Endodermal cell (in vitro differentiated cells): ENCODE data around the gene RASSF7. TPM values are rescaled to one million over a fixed set of nuclear protein-coding genes. Genes with fewer than 3 reads are reported as not detected.
A peak's percentile ranks its signal among the peaks of the same experiment; 100 is the strongest.

Experiments used
- DNase-seq: peaks from one replicate; pipeline ENCODE4 v3.0.0-alpha.2; 2017
- H3K27ac ChIP-seq: 2 replicates; pipeline ENCODE4 v1.5.1; 2013; ENCODE audit warnings: mild to moderate bottlenecking, low read depth, low read length, moderate library complexity
- H3K27me3 ChIP-seq: 2 replicates; pipeline ENCODE4 v1.6.1; 2013; ENCODE audit warnings: mild to moderate bottlenecking, low read length, moderate library complexity; ENCODE audit not compliant: insufficient read depth, control insufficient read depth, poor library complexity, severe bottlenecking
- H3K36me3 ChIP-seq: 2 replicates; pipeline ENCODE4 v1.7.0; 2013; ENCODE audit warnings: mild to moderate bottlenecking, low read length, moderate library complexity; ENCODE audit not compliant: control insufficient read depth, insufficient read depth
- H3K4me1 ChIP-seq: one replicate; pipeline ENCODE4 v1.7.0; 2013; ENCODE audit warnings: low read length; ENCODE audit not compliant: control insufficient read depth, insufficient read depth
- H3K4me3 ChIP-seq: 2 replicates; pipeline ENCODE4 v1.5.1; 2013; ENCODE audit warnings: mild to moderate bottlenecking, low read length, moderate library complexity
- H3K9ac ChIP-seq: 2 replicates; pipeline ENCODE4 v1.6.1; 2013; ENCODE audit warnings: mild to moderate bottlenecking, low read length, moderate library complexity; ENCODE audit not compliant: poor library complexity, severe bottlenecking; ENCODE audit errors: extremely low read depth
- H3K9me3 ChIP-seq: 2 replicates; pipeline ENCODE4 v1.6.1; 2013; ENCODE audit warnings: mild to moderate bottlenecking, low read length, moderate library complexity; ENCODE audit not compliant: control insufficient read depth
- H3K27ac Mint-ChIP-seq: 2 replicates; pipeline ENCODE4 v1.8.0; 2020; ENCODE audit warnings: mixed read lengths
- H3K27me3 Mint-ChIP-seq: 2 replicates; pipeline ENCODE4 v1.8.0; 2021; ENCODE audit warnings: mild to moderate bottlenecking, mixed read lengths; ENCODE audit not compliant: insufficient read depth
- H3K36me3 Mint-ChIP-seq: 2 replicates; pipeline ENCODE4 v1.8.0; 2020; ENCODE audit warnings: low read depth, mixed read lengths
- H3K4me1 Mint-ChIP-seq: 2 replicates; pipeline ENCODE4 v1.8.0; 2020; ENCODE audit warnings: mixed read lengths
- H3K4me3 Mint-ChIP-seq: 2 replicates; pipeline ENCODE4 v1.8.0; 2020; ENCODE audit warnings: mild to moderate bottlenecking, moderate library complexity, mixed read lengths
- H3K9me3 Mint-ChIP-seq: 2 replicates; pipeline ENCODE4 v1.8.0; 2020; ENCODE audit warnings: mild to moderate bottlenecking, mixed read lengths
- WGBS, 2 experiments: methylation state at CpG; one replicate each; pipeline versions ENCODE4 v1.1.5 to v1.1.7; 2013; ENCODE audit warnings: missing lambda C conversion rate in 2 of 2, mixed read lengths in 1 of 2; ENCODE audit not compliant: insufficient coverage in 1 of 2, insufficient read length in 1 of 2; 5-methylcytosine and 5-hydroxymethylcytosine counted together
- total RNA-seq, 2 donors: library from RNA; stranded (reverse); fragmentation: NEBNext Ultra II Directional in 1 of 2; extraction: Animal tissue kit (Norgen Biotek cat#: 25700) in 1 of 2; gene quantifications; 2 replicates in 1 of 2; 3 replicates in 1 of 2; pipeline ENCODE4 v1.2.1, GENCODE V29; 2021
- TF ChIP-seq, protein P1 (sequence below): fragments of 200-600 bp; sonication (generic); conservative IDR thresholded peaks from 2 replicates; pipeline ENCODE4 v1.5.0; 2021; ENCODE audit warnings: antibody characterized with exemption, mild to moderate bottlenecking

The RASSF7 gene
- total RNA-seq, 2 donors from 2014 or later, result 34.2 to 36.3 TPM

DNA sequence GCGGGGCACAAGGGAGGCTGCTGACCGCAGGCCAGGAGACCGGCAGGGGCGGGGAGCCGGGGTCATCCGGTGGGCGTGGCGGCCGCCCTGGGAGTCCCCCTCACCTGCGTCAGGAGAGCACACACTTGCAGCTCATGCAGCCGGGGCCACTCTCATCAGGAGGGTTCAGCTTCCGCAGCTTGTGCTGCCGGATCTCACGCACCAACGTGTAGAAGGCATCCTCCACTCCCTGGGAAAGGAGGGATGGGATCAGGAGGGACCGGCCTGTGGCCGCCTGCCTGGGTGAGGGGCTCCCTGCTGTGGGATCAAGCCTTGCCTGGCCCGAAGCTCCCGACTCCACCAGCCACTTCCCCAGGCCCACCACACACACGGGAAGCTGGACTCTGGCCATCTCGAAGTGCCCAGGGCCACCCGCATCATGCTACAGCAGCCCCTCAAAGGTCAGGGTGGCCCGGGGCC is 28.2 kb upstream of the RASSF7 start:
- Histone ChIP-seq H3K27me3 (no peaks in the 10 kb centered on the region), H3K27ac (no peak overlapping the region), H3K36me3 (peaks cover 8% of the 10 kb centered on the region), H3K4me1 (no peaks in the 10 kb centered on the region), H3K9me3 (no peaks in the 10 kb centered on the region), H3K4me3 (no peak overlapping the region), H3K9ac (no peak overlapping the region)
- Mint-ChIP-seq H3K27ac (no peak overlapping the region), H3K4me1 (no peaks in the 10 kb centered on the region), H3K9me3 (no peaks in the 10 kb centered on the region), H3K36me3 (peaks cover 10% of the 10 kb centered on the region), H3K4me3 (no peak overlapping the region), H3K27me3 (peaks cover 6% of the 10 kb centered on the region)
- DNase-seq, result no peak
- TF ChIP-seq, protein P1, sequence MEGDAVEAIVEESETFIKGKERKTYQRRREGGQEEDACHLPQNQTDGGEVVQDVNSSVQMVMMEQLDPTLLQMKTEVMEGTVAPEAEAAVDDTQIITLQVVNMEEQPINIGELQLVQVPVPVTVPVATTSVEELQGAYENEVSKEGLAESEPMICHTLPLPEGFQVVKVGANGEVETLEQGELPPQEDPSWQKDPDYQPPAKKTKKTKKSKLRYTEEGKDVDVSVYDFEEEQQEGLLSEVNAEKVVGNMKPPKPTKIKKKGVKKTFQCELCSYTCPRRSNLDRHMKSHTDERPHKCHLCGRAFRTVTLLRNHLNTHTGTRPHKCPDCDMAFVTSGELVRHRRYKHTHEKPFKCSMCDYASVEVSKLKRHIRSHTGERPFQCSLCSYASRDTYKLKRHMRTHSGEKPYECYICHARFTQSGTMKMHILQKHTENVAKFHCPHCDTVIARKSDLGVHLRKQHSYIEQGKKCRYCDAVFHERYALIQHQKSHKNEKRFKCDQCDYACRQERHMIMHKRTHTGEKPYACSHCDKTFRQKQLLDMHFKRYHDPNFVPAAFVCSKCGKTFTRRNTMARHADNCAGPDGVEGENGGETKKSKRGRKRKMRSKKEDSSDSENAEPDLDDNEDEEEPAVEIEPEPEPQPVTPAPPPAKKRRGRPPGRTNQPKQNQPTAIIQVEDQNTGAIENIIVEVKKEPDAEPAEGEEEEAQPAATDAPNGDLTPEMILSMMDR, result no peak
- 90 to 95% methylated on average over 12 to 23 of the region's 23 CpGs for WGBS, 2 experiments

DNA sequence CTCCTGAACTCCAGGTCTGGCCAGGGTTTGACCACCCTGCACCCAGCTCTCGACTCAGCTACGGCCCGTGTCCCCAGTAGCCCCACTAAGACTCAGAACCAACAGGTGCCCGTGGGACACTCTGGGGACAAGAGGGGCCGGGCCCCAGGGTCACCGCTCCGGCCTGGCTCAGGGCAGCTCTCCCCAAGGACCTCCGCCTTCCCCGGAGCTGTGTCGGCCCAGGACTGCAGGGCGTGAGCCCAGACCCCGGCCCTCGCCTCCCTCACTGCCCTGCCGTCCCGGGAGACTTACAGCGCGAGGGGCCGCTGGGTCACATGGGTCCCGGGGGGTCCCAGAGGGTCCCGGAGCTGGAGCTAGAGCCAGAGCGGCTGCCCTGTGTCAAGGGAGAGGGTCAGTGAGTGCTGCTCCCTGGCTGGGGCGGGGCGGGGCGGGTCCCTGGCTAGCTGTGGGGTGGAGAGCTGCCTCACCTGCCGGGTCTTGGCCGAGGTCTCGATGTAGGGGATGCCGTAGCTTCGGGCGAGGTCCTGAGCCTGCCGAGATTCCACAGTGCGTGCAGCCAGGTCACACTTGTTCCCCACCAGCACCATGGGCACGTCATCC is 27.7 kb upstream of the RASSF7 start:
- H3K9ac ChIP-seq, result no peak overlapping the region
- no peaks in the 10 kb centered on the region for H3K9me3 ChIP-seq
- no peaks in the 10 kb centered on the region for H3K4me1 ChIP-seq
- H3K4me3 Mint-ChIP-seq, result no peak overlapping the region
- WGBS, 2 experiments, result 93 to 97% methylated on average over 14 to 33 of the region's 33 CpGs
- peak; percentile 34 for DNase-seq
- peaks cover 10% of the 10 kb centered on the region for H3K36me3 Mint-ChIP-seq
- H3K36me3 ChIP-seq, result peaks cover 8% of the 10 kb centered on the region
- TF ChIP-seq, protein P1, result no peak
- H3K27ac ChIP-seq, result no peak overlapping the region
- H3K27me3 ChIP-seq, result no peaks in the 10 kb centered on the region
- H3K4me3 ChIP-seq, result no peak overlapping the region
- no peak overlapping the region for H3K27ac Mint-ChIP-seq
- no peaks in the 10 kb centered on the region for H3K4me1 Mint-ChIP-seq
- H3K27me3 Mint-ChIP-seq, result peaks cover 9% of the 10 kb centered on the region
- H3K9me3 Mint-ChIP-seq, result no peaks in the 10 kb centered on the region

DNA sequence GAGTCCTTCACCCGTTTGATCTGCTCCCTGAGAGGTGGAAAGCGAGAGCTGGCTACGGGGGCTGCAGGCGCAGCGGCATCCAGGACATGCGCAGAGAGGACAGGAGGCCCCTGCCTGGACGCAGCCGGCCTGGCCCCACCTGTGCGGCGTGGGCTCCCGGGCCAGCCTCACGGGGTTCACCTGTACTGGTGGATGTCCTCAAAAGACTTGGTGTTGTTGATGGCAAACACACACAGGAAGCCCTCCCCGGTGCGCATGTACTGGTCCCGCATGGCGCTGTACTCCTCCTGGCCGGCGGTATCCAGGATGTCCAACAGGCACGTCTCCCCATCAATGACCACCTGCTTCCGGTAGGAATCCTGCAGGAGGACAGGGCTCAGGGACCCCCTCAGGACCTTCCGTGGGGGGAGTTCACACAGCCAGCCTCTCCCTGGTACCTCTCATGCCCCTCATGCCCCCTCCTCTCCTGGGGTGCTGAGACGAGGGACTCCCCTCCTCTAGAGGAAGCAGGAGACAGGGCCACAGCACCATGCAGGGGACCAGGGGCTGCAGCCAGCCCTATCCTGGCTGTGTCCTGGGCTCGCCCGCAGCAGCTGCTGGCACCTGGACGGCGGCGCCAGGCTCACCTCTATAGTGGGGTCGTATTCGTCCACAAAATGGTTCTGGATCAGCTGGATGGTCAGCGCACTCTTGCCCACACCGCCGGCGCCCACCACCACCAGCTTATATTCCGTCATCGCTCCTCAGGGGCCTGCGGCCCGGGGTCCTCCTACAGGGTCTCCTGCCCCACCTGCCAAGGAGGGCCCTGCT is 27.0 kb upstream of the RASSF7 start:
- peak overlapping the region; percentile 86 for H3K4me3 ChIP-seq
- peaks cover 8% of the 10 kb centered on the region for H3K36me3 ChIP-seq
- Mint-ChIP-seq H3K27me3 (peaks cover 9% of the 10 kb centered on the region), H3K36me3 (peaks cover 10% of the 10 kb centered on the region), H3K4me3 (peak overlapping the region; percentile 65), H3K9me3 (no peaks in the 10 kb centered on the region), H3K27ac (no peak overlapping the region), H3K4me1 (no peaks in the 10 kb centered on the region)
- no peaks in the 10 kb centered on the region for H3K9me3 ChIP-seq
- H3K27ac ChIP-seq, result no peak overlapping the region
- no peak overlapping the region for H3K9ac ChIP-seq
- TF ChIP-seq, protein P1, result no peak
- DNase-seq, result peak; percentile 38
- H3K27me3 ChIP-seq, result no peaks in the 10 kb centered on the region
- WGBS, 2 experiments, result 94 to 95% methylated on average over 32 to 37 of the region's 37 CpGs
- no peaks in the 10 kb centered on the region for H3K4me1 ChIP-seq
